ENCODE results near the gene SLC6A1. TPM values are rescaled to one million over a fixed set of nuclear protein-coding genes. Genes with fewer than 3 reads are reported as not detected.

Gene SLC6A1
- total RNA-seq, 1 donor from 2014 or later: not detected

DNA sequence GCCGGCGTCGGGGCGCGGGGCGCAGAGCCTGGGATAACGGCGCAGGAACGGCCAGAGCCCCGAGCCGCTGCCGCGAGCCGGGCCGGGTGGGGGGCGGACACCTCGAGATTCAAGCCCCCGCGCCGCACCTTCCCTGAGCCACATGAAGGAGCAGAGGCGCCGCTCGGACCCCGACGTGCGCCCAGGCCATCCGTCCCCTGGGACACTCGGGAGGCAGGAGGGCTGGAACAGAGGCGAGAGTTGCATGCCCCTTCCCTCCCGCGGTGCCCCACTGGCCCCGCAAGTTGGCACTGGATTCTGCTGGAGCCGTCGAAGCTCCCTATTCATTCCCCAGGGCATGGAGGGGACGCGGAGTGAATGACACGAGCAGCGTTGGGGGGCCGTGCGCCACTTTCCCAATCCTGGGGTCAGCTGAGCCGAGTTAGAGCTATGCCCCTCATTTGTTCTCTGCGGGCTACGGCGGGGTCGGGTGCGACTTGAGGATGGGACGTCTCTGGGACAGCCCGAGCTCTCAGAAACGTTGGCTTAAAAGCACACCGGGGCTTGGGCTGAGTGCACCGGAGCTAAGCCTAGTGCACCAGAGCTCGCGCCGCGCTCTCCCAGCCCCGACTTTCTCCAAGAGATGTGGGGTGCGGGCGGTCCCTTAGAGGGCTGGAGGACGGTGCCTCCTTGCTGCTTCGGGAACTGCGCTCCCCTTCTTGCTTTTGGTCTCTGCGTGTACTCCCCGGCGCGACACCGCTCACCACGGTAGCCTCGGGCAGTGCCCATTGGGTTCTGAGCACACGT, 588 bp downstream of the SLC6A1 start:
- intact Hi-C loops (cut with micrococcal nuclease): no loop called here

DNA sequence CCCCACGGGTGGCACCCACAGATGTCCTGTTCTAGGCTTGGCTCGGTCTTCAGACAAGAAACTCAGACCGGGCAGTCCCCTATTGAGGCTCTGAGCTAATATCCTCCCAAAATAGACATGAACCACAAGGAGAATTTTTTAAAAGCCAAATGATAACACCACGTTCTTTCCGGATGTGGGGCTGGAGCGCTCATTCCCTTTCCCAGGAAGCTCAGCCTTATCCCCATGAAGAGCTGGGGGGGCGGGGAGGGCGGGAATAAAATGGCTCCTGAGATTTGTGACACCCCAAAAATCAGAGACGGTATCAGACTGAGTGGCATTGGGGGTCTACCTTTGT, 1.1 kb downstream of the SLC6A1 start:
- intact Hi-C loops (cut with micrococcal nuclease): no loop called here

- intact Hi-C loops (cut with micrococcal nuclease): no loop called here
Observed at GRCh38 chr3:10994306-10994705, 1.8 kb downstream of the SLC6A1 start.

DNA sequence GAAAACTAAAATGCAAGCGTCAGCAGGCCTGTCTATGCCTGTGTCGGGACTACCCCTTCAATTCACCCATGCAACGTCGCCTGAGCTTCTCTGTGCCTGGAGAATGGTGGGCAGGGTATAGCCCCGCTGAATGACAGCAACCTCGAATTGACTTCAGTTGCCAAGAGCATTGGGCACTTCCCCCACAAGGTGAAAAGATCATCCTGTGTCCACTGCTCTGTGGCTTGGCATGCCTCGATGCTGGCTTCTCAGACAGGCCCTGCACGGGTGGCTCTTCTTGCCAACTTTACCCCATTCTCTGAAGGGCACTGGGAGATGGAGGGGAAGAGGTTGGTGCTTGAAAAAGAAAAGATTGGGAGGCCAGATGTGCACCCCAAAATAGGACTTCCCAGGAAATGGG, 3.3 kb downstream of the SLC6A1 start:
- intact Hi-C loops (cut with micrococcal nuclease): no loop called here

- intact Hi-C loops (cut with micrococcal nuclease): no loop called here
Observed at GRCh38 chr3:10996345-10997013, 3.9 kb downstream of the SLC6A1 start.

GRCh38 chr3:10997196-10997595, 4.6 kb downstream of the SLC6A1 start:
- intact Hi-C loops (cut with micrococcal nuclease): no loop called here

- intact Hi-C loops (cut with micrococcal nuclease): no loop called here
Observed at GRCh38 chr3:10998542-10998941, 6.0 kb downstream of the SLC6A1 start.

- intact Hi-C loops (cut with micrococcal nuclease): no loop called here
Observed at GRCh38 chr3:10999221-11000107, 6.9 kb downstream of the SLC6A1 start.

DNA sequence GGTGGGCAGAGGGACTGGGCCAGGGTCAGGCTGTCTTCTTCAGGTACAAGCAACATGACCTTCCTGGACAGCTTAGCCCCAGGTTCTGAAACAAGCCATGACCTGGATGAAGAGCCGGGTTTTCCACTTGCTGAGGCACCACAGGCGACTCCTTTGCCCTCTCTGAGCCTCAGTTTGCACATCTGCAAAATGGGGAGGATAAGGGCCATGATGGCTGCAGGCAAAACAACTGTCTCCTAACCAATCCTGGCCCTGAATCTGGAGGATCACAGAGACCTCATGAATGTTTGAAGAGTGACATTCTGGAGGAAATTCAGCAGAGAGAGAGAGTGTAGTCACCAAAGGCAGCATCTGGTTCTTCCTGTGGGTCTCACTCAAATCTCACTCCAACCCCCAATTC, 8.0 kb downstream of the SLC6A1 start:
- intact Hi-C loops (cut with micrococcal nuclease): no loop called here

GRCh38 chr3:11001020-11001657, 8.6 kb downstream of the SLC6A1 start:
- intact Hi-C loops (cut with micrococcal nuclease): no loop called here

- intact Hi-C loops (cut with micrococcal nuclease): no loop called here
Observed at GRCh38 chr3:11001658-11002021, 9.1 kb downstream of the SLC6A1 start.

- intact Hi-C loops (cut with micrococcal nuclease): no loop called here
Observed at GRCh38 chr3:11002371-11002807, 9.8 kb downstream of the SLC6A1 start.

DNA sequence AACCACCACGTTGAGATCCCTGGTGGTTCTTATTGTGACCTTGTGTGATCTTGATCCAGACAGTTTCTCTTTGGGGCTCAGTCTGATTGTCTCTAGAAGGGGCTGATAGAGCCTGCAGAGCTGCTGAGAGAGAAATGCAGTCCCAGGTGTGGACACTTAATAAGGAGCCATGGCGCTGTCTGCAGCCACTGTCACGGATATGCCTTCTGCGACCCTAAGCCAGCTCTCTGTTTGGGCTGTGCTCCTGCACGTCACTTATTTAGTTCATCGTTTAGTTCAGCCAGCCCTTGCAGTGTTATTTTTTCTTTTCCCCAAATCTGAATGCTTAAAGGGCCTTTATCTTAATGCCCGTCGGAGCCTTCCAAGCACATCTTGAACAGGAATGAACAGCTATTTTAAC, 12.0 kb downstream of the SLC6A1 start:
- intact Hi-C loops (cut with micrococcal nuclease): no loop called here

DNA sequence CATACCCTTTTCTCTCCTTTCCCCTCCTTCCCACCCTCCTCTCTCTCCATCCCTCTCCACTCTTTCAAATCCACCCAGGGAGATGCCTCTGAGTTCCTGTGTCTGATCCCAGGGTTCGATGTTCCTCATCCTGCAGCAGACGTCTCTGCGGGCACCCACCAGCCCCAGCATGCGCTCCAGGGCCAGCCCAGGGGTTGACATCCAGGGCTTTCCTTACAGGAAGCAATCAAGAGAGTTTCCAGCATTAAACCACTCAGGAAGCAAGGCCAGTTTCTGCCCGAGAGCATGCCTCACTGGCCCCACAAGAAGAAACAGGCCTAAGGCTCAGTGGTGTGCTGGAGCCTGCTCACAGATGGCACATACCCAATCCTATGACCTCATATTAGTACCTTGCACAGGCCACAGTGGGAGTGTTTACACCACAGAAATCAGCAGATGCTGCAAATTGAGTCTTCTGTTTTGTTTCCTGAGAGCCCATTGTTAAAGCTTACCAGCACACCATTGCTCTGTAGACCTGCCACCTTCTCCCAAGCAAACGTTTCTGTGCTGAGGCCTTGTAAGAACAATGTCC, 13.2 kb downstream of the SLC6A1 start:
- intact Hi-C loops (cut with micrococcal nuclease): no loop called here

- intact Hi-C loops (cut with micrococcal nuclease): no loop called here
Observed at GRCh38 chr3:11006986-11007933, 14.7 kb downstream of the SLC6A1 start.

- intact Hi-C loops (cut with micrococcal nuclease): no loop called here
Observed at GRCh38 chr3:11009898-11010297, 17.4 kb downstream of the SLC6A1 start.

DNA sequence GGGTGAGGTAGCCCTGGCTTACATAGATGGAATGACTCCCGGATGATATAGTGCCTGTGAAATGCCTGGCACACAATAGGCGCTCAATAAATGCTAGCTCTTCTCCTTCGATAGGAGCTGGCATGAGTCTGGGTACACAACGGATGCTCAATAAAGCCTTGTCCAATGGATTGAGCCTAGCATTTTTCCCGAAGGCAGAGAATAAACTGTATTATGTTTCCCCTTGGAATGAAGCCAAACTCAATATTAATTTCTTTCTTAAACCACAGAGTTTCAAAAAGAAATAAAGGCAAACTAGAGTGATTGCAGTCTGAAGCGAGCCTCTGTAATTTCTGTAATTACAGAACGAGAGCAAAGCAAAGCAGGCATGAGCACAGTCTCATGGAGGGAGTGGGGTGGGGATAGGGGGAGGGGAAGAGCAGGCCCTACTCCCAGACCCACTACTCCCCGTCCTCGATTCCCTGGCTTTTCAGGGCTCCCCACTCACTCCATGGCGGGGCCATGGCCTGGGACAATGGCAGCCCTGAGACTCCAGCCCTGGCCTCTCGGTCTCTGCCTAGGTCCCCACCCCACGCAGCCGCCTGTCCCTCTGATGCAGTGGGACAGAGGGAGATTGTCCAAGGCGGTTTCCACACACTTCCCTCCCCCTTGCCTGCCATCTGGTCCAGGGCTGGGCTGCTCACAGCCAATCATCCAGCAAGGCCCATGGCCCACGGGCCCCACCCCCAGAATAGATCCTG, 18.0 kb downstream of the SLC6A1 start:
- intact Hi-C loops (cut with micrococcal nuclease): no loop called here

GRCh38 chr3:11014253-11014652, 21.7 kb downstream of the SLC6A1 start:
- intact Hi-C loops (cut with micrococcal nuclease): no loop called here

GRCh38 chr3:11014752-11015151, 22.2 kb downstream of the SLC6A1 start:
- intact Hi-C loops (cut with micrococcal nuclease): no loop called here

Measured in T-helper 2 cell treated with Interferon-gamma antibody and Interleukin-4, amounts not matched to agents 100 ng/mL and 5 ng/mL, for 36 hours (primary cell).